Suprapubic skin (tissue), 4 donors: ENCODE results near the gene SBNO2. TPM values are rescaled to one million over a fixed set of nuclear protein-coding genes. Genes with fewer than 3 reads are reported as not detected.

Experiments used
- DNase-seq, 2 donors: peaks; one replicate each; pipeline ENCODE4 v3.0.0-alpha.2; 2019; ENCODE audit warnings: low spot score in 2 of 2
- H3K27ac ChIP-seq: fragments of 200-600 bp; sonication (generic); one replicate; pipeline ENCODE4 v1.5.1; 2019
- H3K27me3 ChIP-seq: fragments of 200-600 bp; sonication (generic); one replicate; pipeline ENCODE4 v1.5.1; 2019
- H3K36me3 ChIP-seq: fragments of 200-600 bp; sonication (generic); one replicate; pipeline ENCODE4 v1.5.1; 2019
- H3K4me1 ChIP-seq: fragments of 200-600 bp; sonication (generic); one replicate; pipeline ENCODE4 v1.5.1; 2019
- H3K4me3 ChIP-seq: fragments of 200-600 bp; sonication (generic); one replicate; pipeline ENCODE4 v1.5.1; 2019; ENCODE audit warnings: mild to moderate bottlenecking
- H3K9me3 ChIP-seq: fragments of 200-600 bp; sonication (generic); one replicate; pipeline ENCODE4 v1.5.1; 2019
- CTCF ChIP-seq, 2 donors: fragments of 200-600 bp in 1 of 2; fragments of 450-650 bp in 1 of 2; sonication (generic) in 1 of 2; IDR thresholded peaks; one replicate each; pipeline ENCODE4 v1.5.1; 2016 to 2019; ENCODE audit warnings: antibody characterized with exemption in 2 of 2, mild to moderate bottlenecking in 1 of 2, moderate library complexity in 1 of 2
- EP300 ChIP-seq: sonication (generic); formaldehyde crosslinking; IDR thresholded peaks from one replicate; pipeline ENCODE4 v1.6.1; 2017; ENCODE audit warnings: antibody characterized with exemption
- POLR2A ChIP-seq, 2 donors: fragments of 450-650 bp; IDR thresholded peaks; one replicate each; pipeline ENCODE4 v1.6.1; 2017; ENCODE audit warnings: antibody characterized with exemption in 2 of 2, mild to moderate bottlenecking in 2 of 2, moderate library complexity in 2 of 2
- POLR2AphosphoS5 ChIP-seq, 3 donors: sonication (generic); formaldehyde crosslinking; IDR thresholded peaks; one replicate each; pipeline ENCODE4 v1.6.1; 2017; ENCODE audit warnings: antibody characterized with exemption in 3 of 3
- WGBS: methylation state at CpG from one replicate; pipeline ENCODE4 v1.1.5; 2018; 5-methylcytosine and 5-hydroxymethylcytosine counted together
- total RNA-seq, 4 donors: library from RNA; depleted of rRNA; stranded (reverse); fragments of >200 nt; gene quantifications; one replicate each; pipeline ENCODE4 v1.1.0, GENCODE V29; 2016

The SBNO2 gene
- total RNA-seq, 4 donors from 2014 or later, result 36.7 to 58.9 (median 45.5) TPM

DNA sequence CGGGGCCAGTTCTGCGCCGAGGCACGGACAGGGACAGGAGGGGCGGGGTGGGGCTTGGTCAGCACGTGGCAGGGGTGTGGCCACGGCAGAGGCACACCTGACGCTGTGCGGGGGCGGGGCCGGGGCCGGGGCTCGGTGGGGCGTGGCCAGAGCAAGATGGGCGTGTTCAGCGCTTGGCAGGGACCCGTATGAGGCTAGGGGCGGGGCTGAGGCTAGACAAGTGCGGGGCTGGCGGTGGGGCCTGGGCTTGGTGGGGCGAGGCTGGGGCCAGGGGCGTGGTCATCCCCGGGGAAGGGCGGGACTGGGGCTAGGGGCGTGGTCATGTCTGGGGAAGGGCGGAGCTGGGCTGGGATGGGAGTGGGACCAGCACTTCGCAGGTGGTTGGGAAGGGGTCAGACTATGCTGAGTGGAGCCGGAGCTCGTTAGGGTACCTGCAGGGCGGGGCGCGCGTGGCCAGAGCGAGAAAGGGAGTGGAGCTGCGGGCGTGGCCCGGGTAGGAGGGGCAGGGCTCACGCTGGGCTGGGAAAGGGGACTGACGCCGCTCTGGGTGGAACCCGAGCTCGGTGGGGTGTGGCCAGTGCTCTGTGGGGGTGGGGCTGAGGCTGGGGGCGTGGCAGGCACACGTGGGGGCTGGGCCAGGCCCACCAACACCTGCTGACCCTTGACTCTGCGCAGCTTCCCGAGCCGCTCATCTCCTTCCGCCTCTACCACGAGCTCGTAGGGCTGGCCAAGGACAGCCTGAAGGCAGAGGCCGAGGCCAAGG is 91.7 kb downstream of the SBNO2 start:
- peak in 1 of 2 donors; percentile 89 for DNase-seq
- peak overlapping the region; percentile 30 for H3K27ac ChIP-seq
- peak overlapping the region; percentile 42 for H3K4me3 ChIP-seq
- H3K36me3 ChIP-seq, result peaks cover 18% of the 10 kb centered on the region
- 8% methylated on average over 36 of the region's 51 CpGs for WGBS
- no peaks in the 10 kb centered on the region for H3K27me3 ChIP-seq
- H3K4me1 ChIP-seq, result peaks cover 36% of the 10 kb centered on the region
- H3K9me3 ChIP-seq, result no peaks in the 10 kb centered on the region
- TF ChIP-seq CTCF (IDR thresholded peaks at IDR 0.05) (no peak), EP300 (no peak), POLR2A (IDR thresholded peaks at IDR 0.05) (no peak), POLR2AphosphoS5 (IDR thresholded peaks at IDR 0.05) (no peak)

DNA sequence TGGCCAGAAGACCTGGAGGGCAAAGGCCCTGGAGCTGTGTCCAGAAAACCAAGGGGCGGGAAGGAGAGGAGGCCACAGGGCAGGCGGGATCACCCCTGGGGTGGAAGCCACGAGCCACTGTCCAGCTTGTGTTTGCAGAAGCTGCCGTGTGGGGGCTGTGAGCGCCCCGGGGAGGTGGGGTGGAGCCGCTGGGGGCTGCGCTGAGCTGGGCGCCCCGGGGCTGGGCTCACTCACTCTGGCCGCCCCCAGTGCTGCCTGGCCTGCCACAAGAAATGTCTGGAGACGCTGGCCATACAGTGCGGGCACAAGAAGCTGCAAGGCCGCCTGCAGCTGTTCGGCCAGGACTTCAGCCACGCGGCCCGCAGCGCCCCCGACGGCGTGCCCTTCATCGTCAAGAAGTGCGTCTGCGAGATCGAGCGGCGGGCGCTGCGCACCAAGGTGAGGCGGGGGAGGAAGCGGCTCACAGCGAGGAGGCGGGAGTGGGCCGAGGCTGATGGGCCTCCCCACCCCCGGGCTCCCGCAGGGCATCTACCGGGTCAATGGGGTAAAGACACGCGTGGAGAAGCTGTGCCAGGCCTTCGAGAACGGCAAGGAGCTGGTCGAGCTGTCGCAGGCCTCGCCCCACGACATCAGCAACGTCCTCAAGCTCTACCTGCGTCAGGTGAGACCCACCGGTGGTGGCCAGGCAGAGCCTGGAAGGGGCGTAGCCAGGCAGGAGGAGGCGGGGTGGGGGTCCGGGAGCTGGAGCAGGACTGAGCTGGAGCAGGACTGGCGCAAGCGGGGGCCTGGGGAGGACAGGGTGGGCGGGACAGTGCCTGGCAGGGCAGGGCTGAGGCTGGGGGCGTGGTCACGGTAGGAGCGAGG is 92.5 kb downstream of the SBNO2 start:
- peak overlapping the region; percentile 42 for H3K4me3 ChIP-seq
- 62% methylated on average over 55 of the region's 58 CpGs for WGBS
- H3K36me3 ChIP-seq, result peaks cover 18% of the 10 kb centered on the region
- TF ChIP-seq POLR2A (IDR thresholded peaks at IDR 0.05) (no peak), CTCF (IDR thresholded peaks at IDR 0.05) (no peak), EP300 (no peak), POLR2AphosphoS5 (IDR thresholded peaks at IDR 0.05) (no peak)
- peaks cover 39% of the 10 kb centered on the region for H3K4me1 ChIP-seq
- no peaks in the 10 kb centered on the region for H3K27me3 ChIP-seq
- H3K27ac ChIP-seq, result no peak overlapping the region
- no peaks in the 10 kb centered on the region for H3K9me3 ChIP-seq
- DNase-seq, result no peak

DNA sequence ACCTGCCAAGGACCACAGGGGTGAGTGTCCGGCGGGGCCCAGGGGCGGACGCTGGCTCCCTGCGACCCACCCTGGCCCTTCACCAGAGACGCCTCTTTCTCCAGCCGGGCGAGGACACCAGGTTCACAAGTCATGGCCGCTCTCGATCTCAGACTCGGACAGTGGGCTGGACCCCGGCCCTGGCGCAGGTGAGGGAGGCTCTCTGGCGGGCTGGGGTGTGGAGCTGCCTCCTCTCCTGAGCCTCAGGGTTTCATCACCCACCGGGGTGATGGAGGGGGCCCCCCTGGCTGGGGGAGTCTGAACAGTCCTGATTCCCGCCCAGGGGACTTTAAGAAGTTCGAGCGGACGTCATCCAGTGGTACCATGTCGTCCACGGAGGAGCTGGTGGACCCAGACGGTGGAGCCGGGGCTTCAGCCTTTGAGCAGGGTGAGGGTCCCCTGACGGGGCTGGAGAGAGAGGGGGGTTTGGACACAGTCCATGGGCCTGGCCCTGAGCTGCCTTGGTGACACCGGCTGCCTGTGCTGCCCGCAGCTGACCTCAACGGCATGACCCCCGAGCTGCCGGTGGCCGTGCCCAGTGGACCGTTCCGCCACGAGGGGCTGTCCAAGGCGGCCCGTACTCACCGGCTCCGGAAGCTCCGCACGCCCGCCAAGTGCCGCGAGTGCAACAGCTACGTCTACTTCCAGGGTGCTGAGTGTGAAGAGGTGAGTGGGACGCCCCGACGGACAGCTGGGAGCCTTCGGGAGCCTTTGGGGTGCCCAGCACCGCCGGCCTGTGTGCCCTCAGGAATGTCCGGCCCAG is 93.5 kb downstream of the SBNO2 start:
- H3K4me3 ChIP-seq, result no peak overlapping the region
- peaks cover 12% of the 10 kb centered on the region for H3K36me3 ChIP-seq
- peaks cover 40% of the 10 kb centered on the region for H3K4me1 ChIP-seq
- no peak overlapping the region for H3K27ac ChIP-seq
- TF ChIP-seq POLR2A (IDR thresholded peaks at IDR 0.05) (no peak), POLR2AphosphoS5 (IDR thresholded peaks at IDR 0.05) (no peak), CTCF (IDR thresholded peaks at IDR 0.05) (no peak), EP300 (no peak)
- no peaks in the 10 kb centered on the region for H3K27me3 ChIP-seq
- 91% methylated on average over 32 of the region's 50 CpGs for WGBS
- H3K9me3 ChIP-seq, result no peaks in the 10 kb centered on the region
- peak in 1 of 2 donors; percentile 70 for DNase-seq

GRCh38 chr19:1079566-1080111 is 94.4 kb downstream of the SBNO2 start:
- H3K9me3 ChIP-seq, result no peaks in the 10 kb centered on the region
- no peaks in the 10 kb centered on the region for H3K27me3 ChIP-seq
- H3K4me1 ChIP-seq, result peaks cover 37% of the 10 kb centered on the region
- no peak for DNase-seq
- H3K27ac ChIP-seq, result no peak overlapping the region
- H3K36me3 ChIP-seq, result peaks cover 12% of the 10 kb centered on the region
- H3K4me3 ChIP-seq, result no peak overlapping the region
- 92% methylated on average over 45 of the region's 45 CpGs for WGBS
- no peak for TF ChIP-seq EP300
- TF ChIP-seq POLR2A (IDR thresholded peaks at IDR 0.05), result no peak
- TF ChIP-seq POLR2AphosphoS5 (IDR thresholded peaks at IDR 0.05), result no peak
- TF ChIP-seq CTCF (IDR thresholded peaks at IDR 0.05), result no peak
